B cell (primary cell): ENCODE data around the gene TMEM108. TPM values are rescaled to one million over a fixed set of nuclear protein-coding genes. Genes with fewer than 3 reads are reported as not detected.

Source experiments
- ATAC-seq: fragments of 200-7000 bp; cut with Tn5 transposase; one replicate; pipeline ENCODE4 v1.10.0; 2021; ENCODE audit warnings: low read depth, mild to moderate bottlenecking, moderate number of reproducible peaks, moderate library complexity
- CTCF ChIA-PET: fragments of 350-600 bp; sonication (Branson Sonifier 250); formaldehyde crosslinking; loops from one replicate; lab custom pipeline; 2021; ENCODE audit warnings: antibody characterized with exemption, inconsistent platforms; lab: Charles Lee
- POLR2A ChIA-PET: fragments of 350-600 bp; sonication (Branson Sonifier 250); formaldehyde crosslinking; loops from one replicate; lab custom pipeline; 2021; ENCODE audit warnings: antibody characterized with exemption; lab: Charles Lee
- DNase-seq: peaks from one replicate; pipeline ENCODE4 v3.0.0; 2013
- H2AFZ ChIP-seq: 2 replicates; pipeline ENCODE4 v1.6.1; 2012; ENCODE audit warnings: mild to moderate bottlenecking, low read depth, low read length; ENCODE audit not compliant: insufficient read depth, poor library complexity, severe bottlenecking
- H3K27ac ChIP-seq, 2 donors: 1 replicate in 1 of 2; 2 replicates in 1 of 2; pipeline ENCODE4 v1.5.1; 2012 to 2013; ENCODE audit warnings: low read length in 2 of 2, mild to moderate bottlenecking in 2 of 2, moderate library complexity in 1 of 2
- H3K27me3 ChIP-seq, 4 experiments: fragments of 200-600 bp in 1 of 4; sonication (generic) in 1 of 4; replicated peaks in 1 of 4; 1 replicate in 2 of 4; 2 replicates in 2 of 4; pipeline versions ENCODE4 v1.6.1 to v1.7.0; 2013 to 2016; ENCODE audit warnings: low read length in 3 of 4, mild to moderate bottlenecking in 2 of 4, mixed read lengths in 1 of 4, moderate library complexity in 1 of 4; ENCODE audit not compliant: insufficient read depth in 4 of 4, control insufficient read depth in 3 of 4; ENCODE audit errors: control extremely low read depth in 1 of 4
- H3K36me3 ChIP-seq, 2 experiments: replicated peaks in 1 of 2; 1 replicate in 1 of 2; 2 replicates in 1 of 2; pipeline versions ENCODE4 v1.6.1 to v1.7.1; 2013; ENCODE audit warnings: low read length in 1 of 2; ENCODE audit not compliant: insufficient read depth in 2 of 2, control insufficient read depth in 1 of 2; ENCODE audit errors: control extremely low read depth in 1 of 2, extremely low read depth in 1 of 2
- H3K4me1 ChIP-seq, 2 donors: fragments of 200-600 bp in 1 of 2; sonication (generic) in 1 of 2; 1 replicate in 1 of 2; 2 replicates in 1 of 2; pipeline versions ENCODE4 v1.5.1 to v1.6.1; 2013 to 2017; ENCODE audit warnings: low read length in 2 of 2; ENCODE audit not compliant: control insufficient read depth in 2 of 2, insufficient read depth in 2 of 2
- H3K4me2 ChIP-seq: replicated peaks from 2 replicates; pipeline ENCODE3; 2012; ENCODE audit warnings: mild to moderate bottlenecking, low read depth, low read length; ENCODE audit not compliant: poor library complexity, severe bottlenecking
- H3K4me3 ChIP-seq, 5 experiments: fragments of 200-600 bp in 1 of 5; sonication (generic) in 1 of 5; 1 replicate in 3 of 5; 2 replicates in 2 of 5; pipeline versions ENCODE4 v1.5.1 to v1.7.0; 2011 to 2016; ENCODE audit warnings: low read length in 4 of 5, mild to moderate bottlenecking in 4 of 5, low read depth in 2 of 5, control low read depth in 1 of 5, moderate library complexity in 1 of 5; ENCODE audit not compliant: insufficient read depth in 1 of 5; ENCODE audit errors: control extremely low read depth in 1 of 5, extremely low read depth in 1 of 5
- H3K79me2 ChIP-seq: fragments of 200-600 bp; sonication (generic); one replicate; pipeline ENCODE4 v1.6.0; 2016; ENCODE audit warnings: low read length; ENCODE audit not compliant: control insufficient read depth, insufficient read depth
- H3K9ac ChIP-seq: fragments of 200-600 bp; sonication (generic); 2 replicates; pipeline ENCODE4 v1.6.1; 2017; ENCODE audit warnings: mild to moderate bottlenecking, low read length, moderate library complexity
- H3K9me3 ChIP-seq, 3 donors: one replicate each; pipeline versions ENCODE4 v1.6.1 to v1.7.1; 2013; ENCODE audit warnings: low read length in 2 of 3; ENCODE audit not compliant: control insufficient read depth in 2 of 3, insufficient read depth in 1 of 3; ENCODE audit errors: control extremely low read depth in 1 of 3
- H4K20me1 ChIP-seq: 2 replicates; pipeline ENCODE4 v1.6.0; 2012; ENCODE audit warnings: mild to moderate bottlenecking, low read length; ENCODE audit not compliant: insufficient read depth, control insufficient read depth, poor library complexity, severe bottlenecking
- H3K27ac Mint-ChIP-seq: one replicate; pipeline ENCODE4 v1.8.0; 2021; ENCODE audit warnings: mixed read lengths
- H3K27me3 Mint-ChIP-seq: one replicate; pipeline ENCODE4 v1.8.0; 2021; ENCODE audit warnings: mixed read lengths
- H3K4me1 Mint-ChIP-seq: one replicate; pipeline ENCODE4 v1.8.0; 2021; ENCODE audit warnings: mixed read lengths
- H3K4me3 Mint-ChIP-seq: one replicate; pipeline ENCODE4 v1.8.0; 2021; ENCODE audit warnings: mixed read lengths
- H3K9me3 Mint-ChIP-seq: one replicate; pipeline ENCODE4 v1.8.0; 2022; ENCODE audit warnings: mixed read lengths; ENCODE audit not compliant: insufficient read depth
- CTCF ChIP-seq: fragments of 200-600 bp; IDR thresholded peaks from one replicate; pipeline ENCODE4 v1.8.0; 2022; ENCODE audit warnings: antibody characterized with exemption, mild to moderate bottlenecking
- EZH2 ChIP-seq: IDR thresholded peaks from 2 replicates; pipeline ENCODE4 v1.6.1; 2012; ENCODE audit warnings: borderline replicate concordance, low read depth, mild to moderate bottlenecking, moderate library complexity, low read length; ENCODE audit not compliant: insufficient read depth, poor library complexity, severe bottlenecking
- WGBS: methylation state at CpG from one replicate; pipeline ENCODE4 v1.1.5; 2013; ENCODE audit warnings: missing lambda C conversion rate; ENCODE audit not compliant: insufficient coverage; 5-methylcytosine and 5-hydroxymethylcytosine counted together
- intact Hi-C: fragments of 100-400 bp; cut with micrococcal nuclease; formaldehyde crosslinking; loops from one replicate; pipeline ENCODE4 v1.10.0; 2022
- polyA plus RNA-seq: library from polyadenylated mRNA; depleted of rRNA; stranded (reverse); fragments of >200 nt; gene quantifications from 2 replicates; pipeline ENCODE4 v1.2.3, GENCODE V29; 2012
- total RNA-seq, 2 donors: library from RNA; stranded (reverse); fragments of 120-200 nt in 1 of 2; gene quantifications; 1 replicate in 1 of 2; 2 replicates in 1 of 2; pipeline versions ENCODE4 v1.2.3 to v1.2.4, GENCODE V29; 2013 to 2022

TMEM108 gene
- total and polyA plus RNA-seq, 2 donors (not counting 1 experiment from before 2014, with no cell fraction given), result not detected

GRCh38 chr3:133153382-133153781 is 115.2 kb downstream of the TMEM108 start:
- TF ChIP-seq CTCF (no peak), EZH2 (no peak)
- no peaks in the 10 kb centered on the region for H3K36me3 ChIP-seq
- no peak overlapping the region for H3K27ac ChIP-seq
- H3K79me2 ChIP-seq, result no peaks in the 10 kb centered on the region
- DNase-seq, result no peak
- H3K4me1 ChIP-seq, result no peaks in the 10 kb centered on the region
- H3K9me3 ChIP-seq, result no peaks in the 10 kb centered on the region
- no peak overlapping the region for H3K4me3 Mint-ChIP-seq
- H3K4me3 ChIP-seq, result no peak overlapping the region
- H2AFZ ChIP-seq, result no peak overlapping the region
- H3K4me2 ChIP-seq, result no peak overlapping the region
- no peaks in the 10 kb centered on the region for H3K27me3 ChIP-seq
- intact Hi-C loops, result no loop called here
- ChIA-PET POLR2A (no interaction called here), CTCF (no interaction called here)
- H4K20me1 ChIP-seq, result no peaks in the 10 kb centered on the region
- no peak overlapping the region for H3K27ac Mint-ChIP-seq
- no peak for ATAC-seq
- H3K27me3 Mint-ChIP-seq, result peaks cover 30% of the 10 kb centered on the region
- H3K4me1 Mint-ChIP-seq, result no peaks in the 10 kb centered on the region
- H3K9ac ChIP-seq, result no peak overlapping the region
- no peaks in the 10 kb centered on the region for H3K9me3 Mint-ChIP-seq

GRCh38 chr3:133157716-133158115 is 119.5 kb downstream of the TMEM108 start:
- Histone ChIP-seq H3K9ac (no peak overlapping the region), H3K4me1 (no peaks in the 10 kb centered on the region), H3K27me3 (no peaks in the 10 kb centered on the region), H3K4me2 (no peak overlapping the region), H3K79me2 (no peaks in the 10 kb centered on the region), H3K4me3 (no peak overlapping the region), H2AFZ (no peak overlapping the region), H3K9me3 (no peaks in the 10 kb centered on the region), H3K27ac (no peak overlapping the region), H3K36me3 (no peaks in the 10 kb centered on the region), H4K20me1 (no peaks in the 10 kb centered on the region)
- ATAC-seq (no peak), DNase-seq (no peak)
- no peak overlapping the region for H3K27ac Mint-ChIP-seq
- ChIA-PET POLR2A (no interaction called here), CTCF (no interaction called here)
- H3K27me3 Mint-ChIP-seq, result peaks cover 32% of the 10 kb centered on the region
- intact Hi-C loops, result no loop called here
- H3K4me3 Mint-ChIP-seq, result no peak overlapping the region
- no peaks in the 10 kb centered on the region for H3K9me3 Mint-ChIP-seq
- no peaks in the 10 kb centered on the region for H3K4me1 Mint-ChIP-seq
- TF ChIP-seq EZH2, result no peak
- no peak for TF ChIP-seq CTCF
- 47% methylated on average over 2 of the region's 2 CpGs for WGBS
